Testis (tissue), 3 donors: ENCODE results near the gene SARS2. TPM values are rescaled to one million over a fixed set of nuclear protein-coding genes. Genes with fewer than 3 reads are reported as not detected.

Experiments used
- DNase-seq: peaks from one replicate; pipeline ENCODE4 v3.0.0-alpha.2; 2019
- H3K27ac ChIP-seq, 2 donors: fragments of 200-600 bp; sonication (generic); one replicate each; pipeline ENCODE4 v1.5.1; 2019
- H3K27me3 ChIP-seq: fragments of 200-600 bp; sonication (generic); one replicate; pipeline ENCODE4 v1.5.1; 2019
- H3K36me3 ChIP-seq: fragments of 200-600 bp; sonication (generic); one replicate; pipeline ENCODE4 v1.5.1; 2017; ENCODE audit warnings: low read depth; ENCODE audit errors: missing control alignments
- H3K4me1 ChIP-seq: fragments of 200-600 bp; sonication (generic); one replicate; pipeline ENCODE4 v1.5.1; 2019
- H3K4me3 ChIP-seq, 2 donors: fragments of 200-600 bp; sonication (generic); one replicate each; pipeline ENCODE4 v1.5.1; 2017 to 2019
- H3K9me3 ChIP-seq: fragments of 200-600 bp; sonication (generic); one replicate; pipeline ENCODE4 v1.5.1; 2017
- CTCF ChIP-seq, 3 experiments: fragments of 450-650 bp in 2 of 3; fragments of 200-600 bp in 1 of 3; sonication (generic) in 1 of 3; IDR thresholded peaks; one replicate each; pipeline ENCODE4 v1.5.1; 2016 to 2019; ENCODE audit warnings: antibody characterized with exemption in 3 of 3, mild to moderate bottlenecking in 2 of 3, moderate library complexity in 1 of 3
- POLR2A ChIP-seq: fragments of 450-650 bp; IDR thresholded peaks from one replicate; pipeline ENCODE4 v1.6.1; 2017; ENCODE audit warnings: antibody characterized with exemption, mild to moderate bottlenecking, moderate library complexity
- WGBS, 2 donors: methylation state at CpG; one replicate each; pipeline ENCODE4 v1.1.5; 2018; 5-methylcytosine and 5-hydroxymethylcytosine counted together
- intact Hi-C: fragments of 100-400 bp; cut with DNase I; formaldehyde crosslinking; loops from one replicate; pipeline ENCODE4 v1.15.1; 2023; ENCODE audit warnings: low total_unique reads
- polyA plus RNA-seq: library from polyadenylated mRNA; stranded (reverse); fragments of 350-450 nt; fragmentation: Illumina TruSeq; extraction: RNeasy Lipid Tissue Mini Kit (QIAGEN cat#74804); gene quantifications from one replicate; pipeline ENCODE4 v1.2.3, GENCODE V29; 2014; ENCODE audit warnings: low read depth, low replicate concordance; ENCODE audit not compliant: insufficient read depth
- total RNA-seq, 2 donors: library from RNA; depleted of rRNA; stranded (reverse); fragments of >200 nt; gene quantifications; one replicate each; pipeline ENCODE4 v1.2.3, GENCODE V29; 2016

Gene SARS2
- total and polyA plus RNA-seq, 3 donors from 2014 or later = 33.5 to 68.0 (median 55.3) TPM

- Histone ChIP-seq H3K4me3 (no peak overlapping the region), H3K27me3 (no peaks in the 10 kb centered on the region), H3K9me3 (no peaks in the 10 kb centered on the region), H3K36me3 (no peaks in the 10 kb centered on the region), H3K4me1 (peaks cover 5% of the 10 kb centered on the region), H3K27ac (no peak overlapping the region)
- no peak for DNase-seq
- intact Hi-C loops = no loop called here
- 82 to 90% methylated on average over 12 to 35 of the region's 35 CpGs for WGBS, 2 donors
- TF ChIP-seq POLR2A (no peak), CTCF (IDR thresholded peaks at IDR 0.05) (no peak)
Observed at GRCh38 chr19:38904581-38905539, 25.7 kb downstream of the SARS2 start.

DNA sequence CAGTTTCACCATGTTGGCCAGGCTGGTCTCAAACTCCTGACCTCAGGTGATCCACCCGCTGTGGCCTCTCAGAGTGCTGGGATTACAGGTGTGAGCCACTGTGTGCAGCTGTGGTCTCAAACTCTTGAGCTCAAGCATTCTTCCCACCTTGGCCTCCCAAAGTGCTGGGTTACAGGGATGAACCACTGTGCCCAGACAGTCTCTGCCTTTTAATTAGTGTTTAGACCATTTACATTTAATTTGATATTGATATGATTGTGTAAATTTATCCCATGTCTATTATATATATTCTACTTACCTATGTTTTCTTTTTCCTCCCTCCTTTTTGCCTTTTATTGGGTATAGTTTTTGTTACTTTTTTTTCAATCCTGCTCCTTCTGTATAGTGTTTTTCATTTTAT lies 28.9 kb downstream of the SARS2 start:
- H3K36me3 ChIP-seq = no peaks in the 10 kb centered on the region
- H3K4me1 ChIP-seq = peaks cover 17% of the 10 kb centered on the region
- WGBS, 2 donors = 100% methylated on average over 1 of the region's 1 CpG
- H3K27me3 ChIP-seq = no peaks in the 10 kb centered on the region
- H3K4me3 ChIP-seq = no peak overlapping the region
- no peak overlapping the region for H3K27ac ChIP-seq
- no peaks in the 10 kb centered on the region for H3K9me3 ChIP-seq
- no peak for DNase-seq
- intact Hi-C loops = no loop called here
- TF ChIP-seq CTCF (IDR thresholded peaks at IDR 0.05) (no peak), POLR2A (no peak)

DNA sequence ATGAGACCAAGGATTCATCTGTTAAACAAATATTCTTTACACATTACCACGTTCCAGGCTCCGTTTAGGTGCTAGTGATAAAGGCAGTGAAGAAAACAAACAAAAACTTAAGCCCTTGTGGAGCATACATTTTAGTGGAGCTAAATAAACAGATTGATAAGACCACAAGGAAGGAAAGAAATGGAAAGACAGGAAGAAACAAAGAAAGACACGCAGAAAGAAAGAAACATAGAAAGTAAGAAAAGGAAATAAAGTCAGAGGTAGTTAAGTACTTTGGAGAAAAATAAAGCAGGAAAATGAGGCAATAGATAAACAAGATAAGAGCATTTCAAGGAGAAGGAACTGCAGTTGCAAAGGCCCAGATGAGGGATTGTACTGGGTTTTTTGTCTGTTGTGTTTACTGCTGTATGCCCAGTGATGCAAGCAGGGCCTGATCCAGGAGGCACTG lies 29.8 kb downstream of the SARS2 start:
- Histone ChIP-seq H3K36me3 (no peaks in the 10 kb centered on the region), H3K4me1 (peaks cover 17% of the 10 kb centered on the region), H3K9me3 (no peaks in the 10 kb centered on the region), H3K27ac (peak overlapping the region; percentile 73 to 88), H3K4me3 (peak overlapping the region in 1 of 2 donors; percentile 84), H3K27me3 (no peaks in the 10 kb centered on the region)
- WGBS, 2 donors = 31 to 36% methylated on average over 3 of the region's 3 CpGs
- TF ChIP-seq POLR2A (no peak), CTCF (IDR thresholded peaks at IDR 0.05) (no peak)
- no peak for DNase-seq
- intact Hi-C loops = no loop called here

DNA sequence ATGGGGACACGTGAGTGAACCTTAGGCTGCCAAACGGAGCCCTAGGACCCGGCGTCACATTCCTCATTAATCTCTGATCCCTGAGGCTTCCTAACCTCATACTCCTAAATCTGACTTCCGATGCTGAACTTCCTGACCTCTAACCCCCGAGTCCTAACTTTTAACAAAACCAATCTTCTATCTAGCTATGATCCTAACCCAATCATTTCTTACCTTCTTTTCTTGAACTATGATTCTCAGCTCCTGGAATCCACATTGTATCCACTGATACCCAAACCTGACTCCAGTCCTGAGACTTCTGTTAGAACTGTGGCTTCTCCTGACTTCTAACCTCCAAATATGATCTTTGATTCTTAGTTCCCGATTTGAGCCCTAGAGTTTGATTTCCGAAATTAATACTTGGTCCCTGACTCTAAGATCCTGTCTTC lies 30.3 kb downstream of the SARS2 start:
- peak overlapping the region; percentile 73 to 88 for H3K27ac ChIP-seq
- no peaks in the 10 kb centered on the region for H3K36me3 ChIP-seq
- DNase-seq = no peak
- H3K27me3 ChIP-seq = no peaks in the 10 kb centered on the region
- H3K4me3 ChIP-seq = peak overlapping the region; percentile 74 to 84
- TF ChIP-seq POLR2A (no peak), CTCF (IDR thresholded peaks at IDR 0.05) (no peak)
- H3K9me3 ChIP-seq = no peaks in the 10 kb centered on the region
- peaks cover 17% of the 10 kb centered on the region for H3K4me1 ChIP-seq
- intact Hi-C loops = no loop called here
- WGBS, 2 donors = 2 to 3% methylated on average over 8 of the region's 8 CpGs
